Right atrium auricular region (tissue), 2 donors: ENCODE measurements around the gene DTWD1. TPM values are rescaled to one million over a fixed set of nuclear protein-coding genes. Genes with fewer than 3 reads are reported as not detected.
"Not testable (repeated sequence)": the region's sequence is repeated elsewhere in the genome, so short reads cannot be mapped to it uniquely, and the experiment has no call there.

Experiments
- DNase-seq: peaks from one replicate; pipeline ENCODE4 v3.0.0-alpha.2; 2019; ENCODE audit warnings: low spot score
- H3K27ac ChIP-seq, 2 donors: fragments of 200-600 bp; sonication (generic); 1 replicate in 1 of 2; 2 replicates in 1 of 2; pipeline ENCODE4 v1.5.1; 2016 to 2019
- H3K27me3 ChIP-seq, 2 donors: fragments of 200-600 bp; sonication (generic); one replicate each; pipeline versions ENCODE4 v1.5.1 to v1.6.0; 2017 to 2019
- H3K36me3 ChIP-seq: fragments of 200-600 bp; sonication (generic); one replicate; pipeline ENCODE4 v1.5.1; 2016
- H3K4me1 ChIP-seq, 2 donors: fragments of 200-600 bp; sonication (generic); one replicate each; pipeline versions ENCODE4 v1.5.1 to v1.6.0; 2017 to 2019
- H3K4me3 ChIP-seq, 2 donors: fragments of 200-600 bp; sonication (generic); 1 replicate in 1 of 2; 2 replicates in 1 of 2; pipeline ENCODE4 v1.5.1; 2017 to 2019; ENCODE audit warnings: mild to moderate bottlenecking in 1 of 2, moderate library complexity in 1 of 2
- H3K9me3 ChIP-seq, 2 donors: fragments of 200-600 bp; sonication (generic); one replicate each; pipeline ENCODE4 v1.5.1; 2019
- total RNA-seq, 2 donors: library from RNA; depleted of rRNA; stranded (reverse); fragments of >200 nt; gene quantifications; one replicate each; pipeline ENCODE4 v1.1.0, GENCODE V29; 2016
- TF ChIP-seq, protein P1 (sequence below), 2 donors: fragments of 200-600 bp; sonication (generic); IDR thresholded peaks; one replicate each; pipeline ENCODE4 v1.5.1; 2019; ENCODE audit warnings: antibody characterized with exemption in 2 of 2

The DTWD1 gene, protein sequence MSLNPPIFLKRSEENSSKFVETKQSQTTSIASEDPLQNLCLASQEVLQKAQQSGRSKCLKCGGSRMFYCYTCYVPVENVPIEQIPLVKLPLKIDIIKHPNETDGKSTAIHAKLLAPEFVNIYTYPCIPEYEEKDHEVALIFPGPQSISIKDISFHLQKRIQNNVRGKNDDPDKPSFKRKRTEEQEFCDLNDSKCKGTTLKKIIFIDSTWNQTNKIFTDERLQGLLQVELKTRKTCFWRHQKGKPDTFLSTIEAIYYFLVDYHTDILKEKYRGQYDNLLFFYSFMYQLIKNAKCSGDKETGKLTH
- 10 to 100 TPM; 12.7 to 16.0 TPM for total RNA-seq

DNA sequence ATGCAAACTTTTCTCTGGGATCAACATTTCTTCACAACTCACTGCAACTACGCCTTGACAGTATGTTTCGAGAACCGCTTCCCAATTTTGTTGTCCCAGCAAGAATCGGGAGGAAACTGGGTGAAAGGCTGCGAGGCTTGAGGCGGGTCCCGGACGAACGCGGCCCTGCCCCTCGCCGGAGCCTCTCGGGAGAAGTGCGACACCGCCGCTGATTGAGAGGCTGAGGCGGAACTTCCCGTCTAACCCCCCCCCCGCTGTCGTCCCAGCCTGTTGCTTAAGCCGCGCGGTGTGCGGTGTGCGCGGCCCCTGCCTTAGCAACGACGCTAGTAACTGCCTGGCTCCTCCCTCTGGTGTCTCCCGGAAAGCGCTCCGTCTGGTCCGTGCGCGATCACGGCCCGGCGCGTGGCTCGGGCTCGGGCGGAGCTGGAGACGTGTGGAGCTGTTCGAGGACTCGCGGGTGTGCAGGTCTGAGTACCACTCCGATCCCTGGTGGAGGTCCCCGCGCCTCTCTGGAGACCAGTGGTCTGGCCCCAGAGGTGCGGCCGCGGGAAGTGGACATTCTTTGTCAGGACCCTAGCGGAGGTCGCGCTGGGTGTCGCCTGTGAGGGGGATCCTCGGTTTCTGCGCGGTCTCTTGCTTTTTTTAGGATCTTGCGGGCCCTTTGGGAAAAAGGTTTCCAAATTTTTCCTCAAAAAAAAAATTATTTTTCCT, at the start of gene DTWD1, which contains the start of gene FAM227B:
Gene DTWD1, plus strand, starts transcription at position 391 of the 711 bp plus-strand sequence. CDS start 4,120 bp downstream, outside the sequence.
Gene FAM227B, minus strand, starts transcription at position 161 of the 711 bp plus-strand sequence. CDS start 5,647 bp downstream, outside the sequence.
- Histone ChIP-seq H3K36me3 (peaks cover 7% of the 10 kb centered on the region), H3K27me3 (no peaks in the 10 kb centered on the region), H3K27ac (peak within 1 kb of the TSS; percentile 92 to 97), H3K4me1 (peaks cover 0 to 18% of the 10 kb centered on the region in 2 donors), H3K4me3 (peak within 1 kb of the TSS; percentile 68 to 69), H3K9me3 (peaks cover 0 to 17% of the 10 kb centered on the region in 2 donors)
- TF ChIP-seq, protein P1, sequence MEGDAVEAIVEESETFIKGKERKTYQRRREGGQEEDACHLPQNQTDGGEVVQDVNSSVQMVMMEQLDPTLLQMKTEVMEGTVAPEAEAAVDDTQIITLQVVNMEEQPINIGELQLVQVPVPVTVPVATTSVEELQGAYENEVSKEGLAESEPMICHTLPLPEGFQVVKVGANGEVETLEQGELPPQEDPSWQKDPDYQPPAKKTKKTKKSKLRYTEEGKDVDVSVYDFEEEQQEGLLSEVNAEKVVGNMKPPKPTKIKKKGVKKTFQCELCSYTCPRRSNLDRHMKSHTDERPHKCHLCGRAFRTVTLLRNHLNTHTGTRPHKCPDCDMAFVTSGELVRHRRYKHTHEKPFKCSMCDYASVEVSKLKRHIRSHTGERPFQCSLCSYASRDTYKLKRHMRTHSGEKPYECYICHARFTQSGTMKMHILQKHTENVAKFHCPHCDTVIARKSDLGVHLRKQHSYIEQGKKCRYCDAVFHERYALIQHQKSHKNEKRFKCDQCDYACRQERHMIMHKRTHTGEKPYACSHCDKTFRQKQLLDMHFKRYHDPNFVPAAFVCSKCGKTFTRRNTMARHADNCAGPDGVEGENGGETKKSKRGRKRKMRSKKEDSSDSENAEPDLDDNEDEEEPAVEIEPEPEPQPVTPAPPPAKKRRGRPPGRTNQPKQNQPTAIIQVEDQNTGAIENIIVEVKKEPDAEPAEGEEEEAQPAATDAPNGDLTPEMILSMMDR (IDR thresholded peaks at IDR 0.05): peak in 1 of 2 donors; percentile 27
- DNase-seq: peak; percentile 95

DNA sequence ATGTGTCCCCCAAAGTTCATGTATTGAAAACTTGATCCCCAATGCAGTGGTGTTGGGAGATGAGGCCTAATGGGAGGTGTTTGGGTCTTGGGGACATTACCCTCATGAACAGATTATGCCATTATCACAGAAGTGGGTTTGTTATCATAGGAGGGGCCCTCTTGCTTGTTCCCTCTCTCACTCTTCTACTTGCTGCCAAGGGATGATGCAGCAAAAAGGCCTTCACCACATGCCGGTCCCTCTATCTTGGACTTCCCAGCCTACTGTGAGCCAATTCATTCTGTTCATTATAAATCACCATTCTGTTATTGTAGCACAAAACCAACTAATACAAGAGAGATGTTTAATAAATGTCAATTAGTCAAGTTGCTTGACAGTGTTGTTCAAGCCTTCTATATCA, 47.4 kb upstream of the DTWD1 start:
- no peak overlapping the region for H3K4me3 ChIP-seq
- H3K27ac ChIP-seq: no peak overlapping the region
- no peaks in the 10 kb centered on the region for H3K27me3 ChIP-seq
- no peak for DNase-seq
- no peaks in the 10 kb centered on the region for H3K9me3 ChIP-seq
- H3K4me1 ChIP-seq: no peaks in the 10 kb centered on the region
- TF ChIP-seq, protein P1 (IDR thresholded peaks at IDR 0.05): no peak
- no peaks in the 10 kb centered on the region for H3K36me3 ChIP-seq

DNA sequence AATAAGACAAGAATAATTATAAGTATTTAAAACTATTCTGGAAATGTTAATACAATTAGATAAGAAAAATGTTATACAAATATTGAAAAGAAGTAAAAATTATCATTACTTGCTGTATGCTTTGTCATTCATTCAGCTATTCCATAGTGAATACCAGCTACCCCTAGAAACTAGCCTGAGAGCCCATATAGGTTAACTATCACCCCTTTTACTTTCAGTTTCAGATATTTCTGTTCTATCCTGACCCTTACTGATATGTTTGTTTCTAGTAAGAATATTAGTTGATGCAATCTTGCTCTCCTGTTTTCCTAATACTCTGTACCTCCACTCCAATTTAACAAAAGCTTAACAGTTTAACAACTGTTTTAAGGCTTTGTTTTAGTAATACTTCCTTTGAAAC, 31.8 kb upstream of the DTWD1 start:
- DNase-seq: no peak
- no peaks in the 10 kb centered on the region for H3K27me3 ChIP-seq
- H3K36me3 ChIP-seq: no peaks in the 10 kb centered on the region
- H3K27ac ChIP-seq: no peak overlapping the region
- TF ChIP-seq, protein P1 (IDR thresholded peaks at IDR 0.05): no peak
- H3K9me3 ChIP-seq: no peaks in the 10 kb centered on the region
- no peak overlapping the region for H3K4me3 ChIP-seq
- no peaks in the 10 kb centered on the region for H3K4me1 ChIP-seq

DNA sequence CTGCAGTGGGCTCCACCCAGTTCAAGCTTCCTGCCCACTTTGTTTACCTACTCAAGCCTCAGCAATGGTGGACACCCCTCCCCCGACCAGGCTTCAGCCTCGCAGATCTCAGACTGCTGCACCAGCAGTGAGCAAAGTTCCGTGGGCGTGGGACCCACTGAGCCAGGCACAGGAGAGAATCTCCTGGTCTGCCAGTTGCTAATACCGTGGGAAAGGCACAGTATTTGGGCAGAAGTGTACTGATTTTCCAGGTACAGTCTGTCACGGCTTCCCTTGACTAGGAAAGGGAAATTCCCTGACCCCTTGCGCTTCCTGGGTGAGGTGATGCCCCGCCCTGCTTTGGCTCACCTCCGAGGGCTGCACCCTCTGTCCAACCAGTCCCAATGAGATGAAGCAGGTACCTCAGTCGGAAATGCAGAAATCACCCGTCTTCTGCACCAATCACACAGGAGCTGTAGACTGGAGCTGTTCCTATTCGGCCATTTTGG, 28.0 kb upstream of the DTWD1 start:
- H3K27me3 ChIP-seq, DNase-seq, H3K27ac ChIP-seq, H3K36me3 ChIP-seq, H3K4me1 ChIP-seq, H3K4me3 ChIP-seq: not testable (repeated sequence)
- peaks cover 0 to 28% of the 10 kb centered on the region in 2 donors for H3K9me3 ChIP-seq

DNA sequence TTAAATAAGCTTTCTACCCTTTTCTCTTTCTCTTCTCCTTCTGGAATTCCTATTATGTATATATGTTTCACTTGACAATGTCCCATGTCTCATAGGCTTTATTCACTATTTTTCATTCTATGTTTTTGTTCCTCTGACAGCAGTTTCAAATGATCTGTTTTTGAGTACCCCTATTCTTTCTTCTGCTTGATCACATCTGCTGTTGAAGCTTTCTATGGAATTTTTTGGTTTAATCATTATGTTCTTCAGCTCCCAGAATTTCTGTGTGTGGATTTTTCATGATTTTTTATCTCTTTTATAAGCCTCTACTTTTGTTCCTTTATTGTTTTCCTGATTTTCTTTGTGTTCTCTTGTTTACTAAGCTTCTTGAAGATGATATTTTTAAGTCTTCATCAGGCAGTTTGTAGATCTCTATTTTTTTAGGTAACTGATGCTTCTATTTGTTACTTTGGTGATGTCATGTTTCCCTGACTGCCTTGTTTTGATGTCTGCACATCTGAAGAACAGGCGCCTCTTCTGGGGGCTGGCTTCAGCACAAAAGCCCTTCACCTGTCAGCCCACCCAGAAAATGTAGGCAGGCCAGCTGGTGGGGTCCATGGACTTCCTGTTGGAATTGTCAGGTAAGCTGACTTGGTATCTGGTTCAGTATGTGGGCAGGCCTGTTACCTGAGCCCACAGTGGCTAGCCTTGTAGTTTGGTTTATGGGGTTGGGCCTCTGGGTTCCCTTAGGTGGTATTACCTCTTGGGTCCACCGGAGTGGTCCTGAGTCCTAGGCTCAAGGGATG, 16.0 kb upstream of the DTWD1 start:
- no peak for DNase-seq
- Histone ChIP-seq H3K4me3 (no peak overlapping the region), H3K9me3 (peaks cover 0 to 44% of the 10 kb centered on the region in 2 donors), H3K4me1 (no peaks in the 10 kb centered on the region), H3K27me3 (no peaks in the 10 kb centered on the region), H3K27ac (no peak overlapping the region), H3K36me3 (no peaks in the 10 kb centered on the region)
- TF ChIP-seq, protein P1 (IDR thresholded peaks at IDR 0.05): no peak
